Nucleus accumbens (tissue), 56 donors: ENCODE results near the gene ATP11B.

ENCODE experiments used
- DNase-seq, 56 donors: peaks; one replicate each; lab custom pipeline; 2025; lab: John Stamatoyannopoulos, UW

Gene ATP11B

GRCh38 chr3:182941719-182942118 lies 148.4 kb downstream of the ATP11B start:
- DNase-seq = no peak

- no peak for DNase-seq
Measured at GRCh38 chr3:182947888-182948287, 154.6 kb downstream of the ATP11B start.

- DNase-seq = no peak
Measured at GRCh38 chr3:182948305-182948704, 155.0 kb downstream of the ATP11B start.

- no peak for DNase-seq
Measured at GRCh38 chr3:182949688-182950087, 156.4 kb downstream of the ATP11B start.

- DNase-seq = no peak
Measured at GRCh38 chr3:182954553-182955235, 161.4 kb downstream of the ATP11B start.

- no peak for DNase-seq
Measured at GRCh38 chr3:182957226-182957625, 163.9 kb downstream of the ATP11B start.

- no peak for DNase-seq
Measured at GRCh38 chr3:182957676-182958266, 164.5 kb downstream of the ATP11B start.

GRCh38 chr3:182959474-182960350 lies 166.4 kb downstream of the ATP11B start:
- peak in 4 of 56 donors; percentile 4 to 28 (median 8) for DNase-seq

- DNase-seq = peak in 17 of 56 donors; percentile 7 to 59 (median 22)
Measured at GRCh38 chr3:182962166-182962565, 168.9 kb downstream of the ATP11B start.

GRCh38 chr3:182964179-182964578 lies 170.9 kb downstream of the ATP11B start:
- DNase-seq = no peak

- DNase-seq = no peak
Measured at GRCh38 chr3:182965861-182966366, 172.6 kb downstream of the ATP11B start.

- no peak for DNase-seq
Measured at GRCh38 chr3:182967218-182968204, 174.2 kb downstream of the ATP11B start.

- no peak for DNase-seq
Measured at GRCh38 chr3:182969277-182969676, 176.0 kb downstream of the ATP11B start.

GRCh38 chr3:182969853-182970252 lies 176.5 kb downstream of the ATP11B start:
- DNase-seq = no peak

- DNase-seq = no peak
Measured at GRCh38 chr3:182970811-182971418, 177.6 kb downstream of the ATP11B start.
